Measurements from ENCODE around the gene BSDC1. TPM values are rescaled to one million over a fixed set of nuclear protein-coding genes. Genes with fewer than 3 reads are reported as not detected.

The BSDC1 gene
- total RNA-seq, 1 donor from 2014 or later = 93.6 TPM

GRCh38 chr1:32341186-32341757 is 53.0 kb downstream of the BSDC1 start:
- no peak overlapping the region for H3K27ac Mint-ChIP-seq
- H3K36me3 Mint-ChIP-seq (ENCODE audit: insufficient read depth) = no peaks in the 10 kb centered on the region
- TF ChIP-seq CTCF (IDR thresholded peaks at IDR 0.05; ENCODE audit: unreplicated experiment) = no peak
- DNase-seq (ENCODE audit: low spot score, unreplicated experiment) = no peak
- peaks cover 16% of the 10 kb centered on the region for H3K27me3 Mint-ChIP-seq
- H3K4me3 Mint-ChIP-seq (ENCODE audit: low read depth) = no peak overlapping the region
- peaks cover 17% of the 10 kb centered on the region for H3K4me1 Mint-ChIP-seq (ENCODE audit: low read depth)
- no peaks in the 10 kb centered on the region for H3K9me3 Mint-ChIP-seq (ENCODE audit: low read depth)

- no peak for DNase-seq (ENCODE audit: low spot score, unreplicated experiment)
- H3K9me3 Mint-ChIP-seq (ENCODE audit: low read depth) = no peaks in the 10 kb centered on the region
- H3K27ac Mint-ChIP-seq = no peak overlapping the region
- no peak overlapping the region for H3K4me3 Mint-ChIP-seq (ENCODE audit: low read depth)
- TF ChIP-seq CTCF (IDR thresholded peaks at IDR 0.05; ENCODE audit: unreplicated experiment) = no peak
- peaks cover 13% of the 10 kb centered on the region for H3K27me3 Mint-ChIP-seq
- H3K4me1 Mint-ChIP-seq (ENCODE audit: low read depth) = peaks cover 17% of the 10 kb centered on the region
- H3K36me3 Mint-ChIP-seq (ENCODE audit: insufficient read depth) = peaks cover 5% of the 10 kb centered on the region
These were observed 54.8 kb downstream of the BSDC1 start for GRCh38 chr1:32339363-32339978.

GRCh38 chr1:32338637-32339145 is 55.5 kb downstream of the BSDC1 start:
- H3K27ac Mint-ChIP-seq = peak overlapping the region; percentile 87
- H3K4me1 Mint-ChIP-seq (ENCODE audit: low read depth) = peaks cover 23% of the 10 kb centered on the region
- peak overlapping the region; percentile 19 for H3K4me3 Mint-ChIP-seq (ENCODE audit: low read depth)
- TF ChIP-seq CTCF (IDR thresholded peaks at IDR 0.05; ENCODE audit: unreplicated experiment) = no peak
- H3K9me3 Mint-ChIP-seq (ENCODE audit: low read depth) = no peaks in the 10 kb centered on the region
- peaks cover 9% of the 10 kb centered on the region for H3K36me3 Mint-ChIP-seq (ENCODE audit: insufficient read depth)
- no peak for DNase-seq (ENCODE audit: low spot score, unreplicated experiment)
- H3K27me3 Mint-ChIP-seq = peaks cover 13% of the 10 kb centered on the region

GRCh38 chr1:32337855-32338636 is 56.2 kb downstream of the BSDC1 start:
- H3K27me3 Mint-ChIP-seq = peaks cover 13% of the 10 kb centered on the region
- TF ChIP-seq CTCF (IDR thresholded peaks at IDR 0.05; ENCODE audit: unreplicated experiment) = no peak
- DNase-seq (ENCODE audit: low spot score, unreplicated experiment) = no peak
- H3K4me3 Mint-ChIP-seq (ENCODE audit: low read depth) = peak overlapping the region; percentile 19
- peaks cover 29% of the 10 kb centered on the region for H3K4me1 Mint-ChIP-seq (ENCODE audit: low read depth)
- H3K36me3 Mint-ChIP-seq (ENCODE audit: insufficient read depth) = peaks cover 13% of the 10 kb centered on the region
- no peaks in the 10 kb centered on the region for H3K9me3 Mint-ChIP-seq (ENCODE audit: low read depth)
- peak overlapping the region; percentile 87 for H3K27ac Mint-ChIP-seq

GRCh38 chr1:32336963-32337675 is 57.1 kb downstream of the BSDC1 start:
- peaks cover 14% of the 10 kb centered on the region for H3K36me3 Mint-ChIP-seq (ENCODE audit: insufficient read depth)
- TF ChIP-seq CTCF (IDR thresholded peaks at IDR 0.05; ENCODE audit: unreplicated experiment) = no peak
- no peak for DNase-seq (ENCODE audit: low spot score, unreplicated experiment)
- peak overlapping the region; percentile 91 for H3K27ac Mint-ChIP-seq
- peaks cover 13% of the 10 kb centered on the region for H3K27me3 Mint-ChIP-seq
- H3K4me3 Mint-ChIP-seq (ENCODE audit: low read depth) = peak overlapping the region; percentile 67
- H3K4me1 Mint-ChIP-seq (ENCODE audit: low read depth) = peaks cover 37% of the 10 kb centered on the region
- no peaks in the 10 kb centered on the region for H3K9me3 Mint-ChIP-seq (ENCODE audit: low read depth)
